ENCODE data around the gene GRK5.

GRK5 gene

DNA sequence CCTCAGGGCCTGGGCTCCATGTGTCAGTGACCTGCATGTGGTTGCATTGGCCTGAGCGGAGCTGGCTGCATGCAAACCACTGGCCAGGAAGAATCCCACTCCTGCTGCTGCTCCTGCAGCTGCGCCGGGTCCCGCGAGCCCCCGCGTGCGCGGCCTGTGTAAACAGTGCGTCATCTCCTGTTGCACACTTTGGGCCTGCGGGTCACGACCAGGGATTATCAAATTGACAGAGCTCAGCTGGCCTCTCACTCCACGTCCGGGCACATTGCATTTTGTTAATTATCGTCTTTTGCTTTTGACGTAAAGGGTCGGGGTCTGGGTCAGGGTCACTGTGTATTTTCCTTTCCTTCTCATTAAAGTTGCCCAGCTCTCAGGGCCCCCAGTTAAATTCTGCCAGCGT, 202.5 kb downstream of the GRK5 start:
- no peak for DNase-seq

- DNase-seq, result no peak
Observed at GRCh38 chr10:119410361-119411116, 203.2 kb downstream of the GRK5 start.

DNA sequence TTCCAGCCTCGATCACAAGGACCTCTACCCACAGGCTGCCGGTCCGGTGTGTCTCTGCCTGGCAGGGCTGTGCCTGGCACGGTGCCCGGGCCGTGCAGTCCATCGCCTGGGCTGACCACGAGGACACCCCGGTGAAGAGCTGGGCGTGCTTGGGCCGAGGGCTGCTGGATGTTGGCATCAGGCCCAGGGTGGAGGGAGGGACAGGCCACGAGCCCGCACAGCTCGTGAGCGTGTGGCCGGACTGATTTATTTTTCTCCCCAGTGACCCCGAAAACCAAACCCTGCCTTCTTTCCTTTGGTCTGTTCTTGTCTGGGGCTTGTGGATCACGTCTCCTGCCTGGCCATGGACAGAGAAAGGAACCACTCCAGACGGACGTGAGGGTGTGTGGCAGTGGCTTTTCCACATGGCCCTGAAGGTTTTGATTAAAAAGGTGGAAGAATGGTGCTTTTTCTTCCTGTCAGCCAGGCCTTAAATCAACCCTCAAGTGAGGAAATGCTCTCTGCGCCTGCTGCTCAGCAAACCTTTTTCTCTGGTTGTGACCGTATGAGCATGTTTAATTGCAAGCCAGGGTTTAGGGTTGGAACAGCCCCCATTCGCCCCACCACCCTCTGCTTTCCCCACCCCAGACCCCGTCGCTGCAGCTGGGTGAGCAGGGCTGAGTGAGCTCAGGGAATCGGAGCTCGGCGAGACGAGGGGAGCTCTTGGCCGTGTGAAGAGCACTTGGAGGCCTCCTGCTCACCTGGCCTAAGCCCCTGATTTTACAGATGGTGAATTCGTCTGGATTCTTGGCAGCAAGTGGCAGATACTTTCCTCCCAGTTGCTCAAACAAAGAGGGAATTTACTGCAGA, 205.1 kb downstream of the GRK5 start:
- DNase-seq, result no peak

DNA sequence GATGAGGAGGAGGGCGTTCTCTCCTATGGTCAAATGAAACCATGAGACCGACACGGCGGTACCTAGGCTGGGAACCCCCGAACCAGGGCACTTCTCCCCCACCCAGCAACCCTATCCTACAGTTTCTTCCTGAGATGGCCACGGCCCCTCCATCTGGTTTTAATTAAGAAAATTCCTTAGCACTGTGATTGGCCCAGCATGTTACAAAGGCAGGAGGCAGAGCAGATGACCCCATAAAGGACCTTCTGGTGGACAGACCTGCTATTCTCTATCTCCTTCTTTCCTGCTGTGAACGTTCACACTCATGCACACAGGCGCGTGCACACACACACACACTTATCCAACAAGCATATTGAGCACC, 205.7 kb downstream of the GRK5 start:
- DNase-seq, result no peak

- DNase-seq, result no peak
Observed at GRCh38 chr10:119413471-119414080, 206.2 kb downstream of the GRK5 start.

GRCh38 chr10:119414081-119414611, 206.8 kb downstream of the GRK5 start:
- no peak for DNase-seq

GRCh38 chr10:119415121-119415520, 207.8 kb downstream of the GRK5 start:
- DNase-seq, result no peak

DNA sequence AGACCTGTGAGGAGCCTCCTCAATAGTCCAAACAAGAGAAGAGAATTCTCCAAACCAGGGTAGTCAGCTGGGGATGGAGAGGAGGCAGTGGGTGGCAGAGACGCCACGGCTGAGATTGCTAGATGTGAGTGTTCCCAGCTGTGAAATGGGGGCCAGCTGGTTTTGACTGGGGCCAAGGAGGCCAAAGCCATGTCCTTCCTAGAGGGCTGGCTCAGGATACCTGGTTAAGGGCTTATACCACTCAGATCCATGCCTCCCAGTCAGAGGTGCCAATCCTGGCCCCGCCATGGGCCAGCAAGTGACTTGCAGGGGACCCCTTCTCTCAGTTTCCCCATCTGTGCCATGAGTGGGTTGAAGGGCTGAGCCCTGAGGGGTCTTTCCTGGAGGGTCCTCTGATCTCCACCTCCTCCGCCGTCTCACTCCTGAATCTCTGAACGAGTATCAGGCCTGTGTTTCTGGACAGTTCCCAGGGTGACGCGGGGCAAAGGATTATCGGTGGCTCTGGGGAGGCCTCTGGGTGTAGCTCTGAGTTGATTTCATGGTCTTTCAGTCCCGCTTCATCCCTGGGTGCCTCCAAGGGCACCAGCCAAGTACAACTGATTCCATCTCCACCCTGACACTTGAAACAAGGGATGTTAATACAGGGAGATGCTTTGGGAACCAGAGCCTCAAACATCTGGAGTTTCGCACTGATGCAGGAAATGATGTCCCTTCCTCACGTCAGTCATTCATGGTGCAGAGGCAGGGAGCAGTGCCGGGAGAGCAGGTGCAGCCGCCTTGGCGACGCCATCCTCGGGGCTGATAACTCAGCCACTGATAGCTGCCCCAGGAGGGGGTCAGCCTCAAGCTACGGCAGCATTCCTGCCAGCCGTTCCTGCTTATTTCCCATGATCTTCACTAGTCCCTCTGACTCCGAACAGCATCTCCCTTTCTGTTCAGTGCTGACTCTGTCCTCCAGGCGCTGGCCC, 208.4 kb downstream of the GRK5 start:
- no peak for DNase-seq

- DNase-seq, result no peak
Observed at GRCh38 chr10:119416855-119417254, 209.5 kb downstream of the GRK5 start.

DNA sequence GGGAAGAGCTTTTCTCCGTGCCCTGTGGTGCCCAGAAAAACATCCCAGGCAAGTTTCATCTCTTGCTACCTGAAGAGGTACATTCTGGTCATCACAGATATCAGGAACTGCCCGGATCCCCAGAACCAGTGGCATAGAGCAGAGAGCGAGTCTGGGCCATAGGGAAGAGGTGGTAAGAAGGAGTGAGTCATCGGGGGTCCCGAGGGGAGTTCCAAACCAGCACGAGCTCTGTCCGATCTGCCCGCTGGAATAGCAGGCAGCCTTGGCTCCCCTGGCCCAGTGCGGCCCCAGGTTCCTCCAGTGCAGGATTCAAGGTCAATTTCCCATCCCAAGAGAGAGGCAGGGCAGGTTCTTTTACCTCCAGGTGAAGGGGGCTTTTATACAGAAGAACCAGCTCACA, 210.5 kb downstream of the GRK5 start:
- DNase-seq, result no peak

- no peak for DNase-seq
Observed at GRCh38 chr10:119418362-119418761, 211.0 kb downstream of the GRK5 start.

- DNase-seq, result no peak
Observed at GRCh38 chr10:119419931-119420330, 212.6 kb downstream of the GRK5 start.

DNA sequence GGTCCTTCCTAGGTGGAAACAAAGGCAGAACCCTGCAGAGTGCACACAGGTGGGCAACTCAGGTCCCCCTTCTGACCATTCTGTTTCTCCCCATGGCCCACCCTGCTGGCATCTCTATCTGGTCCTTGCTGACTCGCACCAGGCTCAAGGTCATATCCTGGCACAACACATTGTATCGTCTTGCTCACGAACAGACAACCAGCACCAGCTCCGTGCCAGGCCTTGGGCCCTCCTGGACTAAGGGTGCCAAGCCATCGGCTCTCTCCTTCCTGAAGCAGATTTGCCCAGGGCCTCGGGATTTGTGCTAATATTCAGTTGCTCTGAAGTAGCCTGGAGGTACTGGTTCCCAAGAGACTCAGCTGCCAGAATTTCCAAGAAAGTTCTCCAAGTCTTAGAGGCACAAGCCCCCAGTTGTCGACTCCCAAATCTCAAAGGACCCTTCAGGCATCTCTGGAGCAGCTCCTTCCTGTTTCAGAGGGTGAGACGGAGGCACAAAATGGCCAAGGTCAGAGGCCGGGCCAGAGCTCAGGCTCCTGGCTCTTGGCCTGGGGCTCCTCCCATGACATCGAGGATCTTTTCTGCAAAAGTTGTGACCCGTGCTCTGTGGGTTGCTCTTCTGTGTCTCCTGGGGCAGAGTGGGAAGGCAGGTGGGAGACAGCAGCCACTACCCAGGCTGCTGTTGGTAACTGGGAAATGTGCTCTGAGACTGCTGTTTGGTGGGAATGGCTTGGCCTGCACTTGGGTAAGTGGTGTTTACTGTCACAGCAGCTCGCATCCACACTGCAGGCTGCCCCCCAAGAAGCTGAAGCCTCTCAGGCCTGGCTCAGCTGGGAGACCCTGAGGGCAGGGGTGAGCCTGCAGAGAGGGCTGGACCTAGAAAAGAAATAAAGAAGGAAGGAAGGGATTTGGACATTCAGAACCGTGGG, 213.8 kb downstream of the GRK5 start:
- DNase-seq, result no peak

DNA sequence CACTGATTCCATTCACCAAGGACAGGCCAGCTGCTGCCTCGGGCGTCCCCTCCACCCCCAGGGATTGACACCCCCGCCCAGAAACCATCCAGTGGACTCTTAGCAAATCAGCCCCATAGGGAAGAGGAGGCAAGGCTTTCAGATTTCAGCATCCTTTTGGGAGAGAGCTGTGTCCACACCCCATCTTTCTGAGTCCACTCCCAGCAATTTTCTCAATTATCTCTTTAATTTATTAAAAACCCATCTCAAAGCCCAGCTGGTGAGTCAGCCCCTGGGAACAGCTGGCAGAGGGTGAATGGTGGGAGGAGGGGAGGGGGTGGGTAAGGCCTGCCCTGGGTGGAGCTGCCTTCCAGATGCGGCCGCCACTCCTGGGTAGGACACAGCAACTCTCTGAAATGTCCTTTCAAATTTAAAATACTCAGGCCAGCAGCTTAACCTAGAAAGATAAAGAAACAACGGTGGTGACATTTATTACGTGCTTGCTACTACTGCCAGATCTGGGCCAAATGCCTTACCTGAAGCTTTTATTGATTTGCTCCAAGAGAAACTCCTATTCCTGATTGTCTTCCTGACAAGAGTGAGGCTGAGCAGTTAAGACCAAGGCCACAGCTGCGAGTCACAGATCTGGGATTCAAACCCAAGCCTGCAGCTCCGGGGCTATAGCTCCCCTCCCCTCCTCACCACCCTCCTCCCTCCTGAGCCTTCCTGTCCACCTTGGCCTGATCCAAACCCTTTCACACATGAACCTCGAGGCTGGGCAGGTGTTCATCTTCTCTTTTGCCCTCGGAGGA, 214.7 kb downstream of the GRK5 start:
- no peak for DNase-seq

- no peak for DNase-seq
Observed at GRCh38 chr10:119422682-119423509, 215.5 kb downstream of the GRK5 start.

DNA sequence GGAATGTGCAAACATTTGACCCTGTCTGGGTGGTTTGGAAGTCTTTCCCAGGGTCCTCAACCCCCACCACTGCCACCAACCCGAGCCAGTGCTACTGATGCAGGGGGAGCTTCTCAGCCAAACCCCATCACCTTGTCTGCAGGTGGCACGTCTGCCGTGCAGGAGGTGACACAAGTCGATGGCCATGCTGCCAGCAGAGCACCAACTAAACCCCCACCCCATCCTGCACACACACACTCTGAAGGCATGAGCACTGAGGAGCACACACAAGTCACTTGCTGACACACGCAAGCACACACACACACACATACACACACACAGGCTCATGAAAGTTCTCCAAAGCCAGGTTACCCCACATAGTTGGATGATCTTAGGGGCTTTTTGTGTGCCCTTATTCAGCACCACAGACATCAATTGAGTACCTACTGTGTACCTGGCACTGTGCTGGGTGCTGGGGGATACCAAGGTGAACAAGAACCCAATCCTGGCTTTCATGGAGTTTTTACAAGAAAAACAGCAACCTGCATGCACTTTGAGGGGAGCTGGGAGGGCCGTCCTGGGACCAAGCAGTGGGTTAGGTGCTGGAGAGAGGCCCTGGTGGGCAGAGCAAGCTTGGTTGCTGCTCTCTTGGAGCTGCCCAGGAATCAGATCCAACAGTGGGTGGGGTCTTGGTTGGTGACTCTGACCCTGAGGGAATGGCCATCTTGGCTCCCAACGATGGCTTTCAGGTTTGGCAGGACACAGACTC, 216.3 kb downstream of the GRK5 start:
- DNase-seq, result no peak

DNA sequence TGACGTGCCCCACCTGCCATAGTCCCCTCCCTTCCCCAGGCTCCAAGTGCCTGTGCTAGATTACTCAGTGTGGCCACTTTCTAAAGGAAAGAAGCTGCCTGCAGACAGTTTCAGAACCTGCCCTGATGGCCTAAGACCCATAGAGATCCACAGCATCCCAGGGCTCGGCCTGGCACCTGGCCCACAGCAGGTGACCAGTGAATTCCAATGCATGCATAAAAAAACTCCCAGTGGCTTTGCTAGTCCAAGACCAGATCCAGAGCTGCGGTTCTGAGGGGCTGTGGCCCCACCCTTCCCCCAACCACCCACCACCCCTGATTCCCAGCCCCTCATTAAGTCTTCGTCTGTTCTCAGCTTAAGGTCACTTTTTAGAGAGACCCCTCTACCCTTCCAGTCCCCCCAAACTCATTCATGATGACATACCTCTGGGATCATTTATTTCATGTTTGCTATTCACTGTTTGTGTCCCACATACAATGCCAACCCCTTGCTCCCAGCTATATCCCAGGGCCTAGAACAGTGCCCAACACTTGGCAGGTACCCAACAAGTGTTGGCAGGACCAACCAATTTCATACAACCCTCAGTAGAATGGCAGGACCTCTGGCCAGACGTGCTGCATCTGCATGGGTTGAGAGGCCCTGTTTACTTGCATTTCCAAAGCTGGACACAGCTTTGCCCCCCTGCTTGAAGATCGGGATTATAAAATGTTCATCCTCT, 217.0 kb downstream of the GRK5 start:
- no peak for DNase-seq
